WERI-Rb-1 (cell line): ENCODE measurements around the gene GARS1.

Experiments used
- DNase-seq: peaks from one replicate; pipeline ENCODE4 v3.0.0-alpha.2; 2020
- H3K27ac ChIP-seq: fragments of 250-450 bp; sonication (Bioruptor Pico); 2 replicates; pipeline ENCODE4 v1.5.1; 2020; ENCODE audit warnings: mild to moderate bottlenecking, moderate library complexity
- H3K27me3 ChIP-seq: fragments of 250-450 bp; sonication (Bioruptor Pico); 2 replicates; pipeline ENCODE4 v1.5.1; 2021; ENCODE audit warnings: mild to moderate bottlenecking, low read depth, moderate library complexity; ENCODE audit not compliant: insufficient read depth, severe bottlenecking
- H3K36me3 ChIP-seq: fragments of 250-450 bp; sonication (Bioruptor Pico); 2 replicates; pipeline ENCODE4 v1.5.1; 2020; ENCODE audit warnings: mild to moderate bottlenecking, moderate library complexity
- H3K4me3 ChIP-seq: 2 replicates; pipeline ENCODE4 v1.5.1; 2011; ENCODE audit warnings: low read depth, mild to moderate bottlenecking, control low read depth, low read length
- H3K9me3 ChIP-seq: fragments of 250-450 bp; sonication (Bioruptor Pico); 2 replicates; pipeline ENCODE4 v1.5.1; 2021; ENCODE audit warnings: mild to moderate bottlenecking, moderate library complexity; ENCODE audit not compliant: severe bottlenecking
- CTCF ChIP-seq: IDR thresholded peaks from 2 replicates; pipeline ENCODE4 v1.5.1; 2011; ENCODE audit warnings: low read depth, mild to moderate bottlenecking, control low read depth, inconsistent platforms, low read length

Gene GARS1

DNA sequence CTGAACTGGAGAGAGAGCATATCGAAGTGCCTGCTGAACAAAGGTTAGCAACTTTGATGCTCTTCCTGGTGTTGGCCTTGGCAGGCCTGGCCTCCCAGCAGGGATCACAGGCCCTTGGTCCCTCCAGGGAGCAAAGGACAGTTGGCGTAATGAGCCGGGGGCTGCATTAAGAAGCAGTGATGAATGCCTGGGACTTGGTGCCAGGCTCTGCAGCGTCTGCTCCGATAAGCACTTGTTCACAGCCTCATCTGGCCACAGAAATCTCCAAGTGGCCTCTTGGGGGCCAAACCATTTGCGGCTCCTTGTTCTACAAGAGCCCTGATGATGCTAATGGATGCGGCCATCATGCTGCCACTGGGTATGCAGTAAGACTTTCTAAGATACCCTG, 55.7 kb downstream of the GARS1 start:
- no peak for TF ChIP-seq CTCF
- Histone ChIP-seq H3K4me3 (no peak overlapping the region), H3K27ac (no peak overlapping the region), H3K9me3 (no peaks in the 10 kb centered on the region), H3K36me3 (peaks cover 9% of the 10 kb centered on the region), H3K27me3 (no peaks in the 10 kb centered on the region)
- no peak for DNase-seq

GRCh38 chr7:30652132-30652531, 57.5 kb downstream of the GARS1 start:
- Histone ChIP-seq H3K9me3 (no peaks in the 10 kb centered on the region), H3K27ac (no peak overlapping the region), H3K27me3 (no peaks in the 10 kb centered on the region), H3K36me3 (no peaks in the 10 kb centered on the region; the same call in 1 of the 2 replicates), H3K4me3 (no peak overlapping the region)
- no peak for TF ChIP-seq CTCF
- DNase-seq, result no peak

DNA sequence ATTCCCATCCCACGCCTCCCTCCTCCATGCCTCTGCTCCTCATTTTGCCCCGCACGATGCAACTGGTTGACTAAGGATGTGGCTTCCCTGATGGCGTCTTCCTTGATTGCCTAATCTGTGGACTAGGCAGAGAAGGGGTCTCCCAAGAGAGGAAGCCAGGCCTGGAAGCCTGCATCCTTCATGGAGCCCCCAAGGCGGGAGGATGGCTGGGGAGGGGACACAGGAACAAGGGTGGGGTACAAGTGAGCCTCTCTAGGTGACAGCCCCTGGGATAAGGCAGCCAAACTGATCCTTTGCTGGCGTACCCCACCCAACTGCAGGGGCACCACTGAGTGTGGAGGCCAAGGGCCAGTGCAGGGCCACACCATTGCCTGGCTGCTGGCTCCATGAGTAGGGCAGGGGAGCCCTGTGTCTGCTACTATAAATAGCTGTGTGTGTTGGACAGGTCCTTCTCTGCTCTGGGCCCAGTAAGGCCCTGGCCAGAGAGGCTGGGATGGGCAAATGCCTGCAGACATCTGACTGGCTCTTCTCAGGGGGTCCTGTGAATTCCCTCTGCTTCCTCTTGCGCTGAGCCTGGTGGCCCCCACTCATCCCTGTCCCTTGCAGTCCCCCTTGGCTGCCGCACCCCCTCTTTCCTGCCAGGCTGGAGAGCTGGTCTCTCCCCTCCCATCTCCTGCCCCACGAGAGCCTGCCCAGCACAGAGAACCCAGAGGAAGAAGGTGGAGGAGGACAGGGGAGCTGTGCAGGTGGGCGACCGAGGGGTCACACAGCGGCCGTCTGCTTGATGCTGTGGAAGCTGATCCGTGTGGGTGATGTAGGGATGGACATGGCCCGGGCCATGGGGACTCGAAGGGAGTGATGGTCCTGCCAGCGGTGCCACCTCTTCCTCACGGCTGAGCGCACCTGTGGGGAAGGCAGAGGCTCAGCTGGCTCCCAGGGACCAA, 58.3 kb downstream of the GARS1 start:
- no peak overlapping the region for H3K27ac ChIP-seq
- no peaks in the 10 kb centered on the region for H3K9me3 ChIP-seq
- no peak for TF ChIP-seq CTCF
- no peak for DNase-seq
- no peaks in the 10 kb centered on the region for H3K27me3 ChIP-seq
- no peak overlapping the region for H3K4me3 ChIP-seq
- H3K36me3 ChIP-seq, result no peaks in the 10 kb centered on the region; the same call in 1 of the 2 replicates

DNA sequence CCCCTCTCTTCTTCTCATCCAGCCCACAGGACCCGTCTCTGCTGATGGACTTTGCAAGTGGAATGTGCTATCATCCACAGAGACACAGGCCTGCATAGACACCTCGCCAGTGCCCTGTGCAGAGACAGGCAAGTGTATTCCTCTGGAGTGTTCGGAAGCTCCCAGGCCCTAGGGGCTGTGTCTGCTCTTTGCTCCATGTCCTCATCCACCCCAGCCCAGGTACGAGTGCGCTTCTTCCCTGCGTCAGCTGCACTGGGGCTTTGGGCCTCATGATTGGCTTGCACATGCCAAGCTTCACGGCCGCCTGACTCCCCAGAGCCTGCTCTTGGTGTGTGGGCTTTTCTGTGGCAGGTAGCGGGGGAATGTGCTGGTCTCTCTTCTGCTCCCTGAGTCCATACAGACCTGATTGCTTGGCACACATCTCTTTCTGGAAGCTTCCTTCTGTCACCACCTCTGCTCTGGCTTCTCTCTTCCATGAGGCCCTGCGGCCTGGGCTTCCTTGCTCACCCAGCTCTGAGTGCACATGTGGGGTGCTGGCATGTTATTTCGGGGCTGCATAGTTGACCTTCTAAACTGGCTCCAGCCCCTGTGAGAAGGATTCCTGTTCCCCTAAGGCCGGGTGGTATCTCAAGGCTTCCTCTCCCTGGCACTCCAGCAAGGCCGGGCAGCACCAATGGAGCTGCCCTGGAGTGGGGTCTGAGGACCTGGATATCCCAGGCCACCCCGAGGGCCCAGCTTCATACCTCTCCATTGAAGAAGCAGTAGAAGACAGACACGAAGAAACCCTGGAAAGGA, 59.8 kb downstream of the GARS1 start:
- no peaks in the 10 kb centered on the region for H3K27me3 ChIP-seq
- no peak for TF ChIP-seq CTCF
- H3K27ac ChIP-seq, result no peak overlapping the region
- H3K36me3 ChIP-seq, result no peaks in the 10 kb centered on the region
- no peak for DNase-seq
- no peaks in the 10 kb centered on the region for H3K9me3 ChIP-seq
- no peak overlapping the region for H3K4me3 ChIP-seq

GRCh38 chr7:30655096-30655970, 60.7 kb downstream of the GARS1 start:
- Histone ChIP-seq H3K4me3 (no peak overlapping the region), H3K36me3 (no peaks in the 10 kb centered on the region), H3K27ac (peak overlapping the region; percentile 60), H3K27me3 (no peaks in the 10 kb centered on the region), H3K9me3 (no peaks in the 10 kb centered on the region)
- DNase-seq, result no peak
- TF ChIP-seq CTCF, result no peak
